Measurements from ENCODE around the gene LCORL.

Gene LCORL

GRCh38 chr4:17911608-17912007 lies 109.9 kb downstream of the LCORL start:
- H3K27ac ChIP-seq (replicated peaks; ENCODE audit: low read length), result no peak overlapping the region
- peaks cover 0 to 15% of the 10 kb centered on the region in 2 donors for H3K9me3 ChIP-seq (replicated peaks in 1 of 2; ENCODE audit: control insufficient read depth in 2 of 2, insufficient read depth in 1 of 2, low read depth in 1 of 2, low read length in 2 of 2)
- H3K79me1 ChIP-seq (ENCODE audit: low read depth, low read length), result peaks cover 5% of the 10 kb centered on the region
- peaks cover 7 to 71% of the 10 kb centered on the region in 2 donors for H3K36me3 ChIP-seq (replicated peaks in 1 of 2; ENCODE audit: control insufficient read depth in 2 of 2, insufficient read depth in 2 of 2, low read length in 2 of 2)
- no peak overlapping the region for H3K14ac ChIP-seq (ENCODE audit: low read length)
- H4K91ac ChIP-seq (ENCODE audit: low read depth, low read length, poor library complexity), result no peak overlapping the region
- H3K27me3 ChIP-seq (ENCODE audit: control insufficient read depth in 3 of 3, insufficient read depth in 3 of 3, low read depth in 1 of 3, low read length in 3 of 3), result no peaks in the 10 kb centered on the region
- no peak overlapping the region for H2AFZ ChIP-seq (ENCODE audit: low read length)
- no peak overlapping the region for H4K8ac ChIP-seq (ENCODE audit: low read depth, low read length)
- H2AK5ac ChIP-seq (ENCODE audit: low read depth, low read length), result no peak overlapping the region
- no peak overlapping the region for H2BK5ac ChIP-seq (ENCODE audit: low read length)
- H3K18ac ChIP-seq (ENCODE audit: low read length), result no peak overlapping the region
- no peaks in the 10 kb centered on the region for H3K4me1 ChIP-seq (ENCODE audit: control insufficient read depth in 2 of 2, insufficient read depth in 1 of 2, low read depth in 1 of 2, low read length in 2 of 2)
- H3K23ac ChIP-seq (ENCODE audit: low read depth, low read length, poor library complexity), result no peak overlapping the region
- H2BK120ac ChIP-seq (ENCODE audit: low read depth, low read length), result no peak overlapping the region
- no peak overlapping the region for H3K4ac ChIP-seq (ENCODE audit: low read length)
- no peak for DNase-seq (ENCODE audit: low spot score)
- H3K9ac ChIP-seq (ENCODE audit: low read depth, low read length, poor library complexity), result no peak overlapping the region
- H3K4me3 ChIP-seq (ENCODE audit: low read length in 2 of 2), result no peak overlapping the region
- no CpG with 5 or more reads among the region's 11 CpGs for WGBS, 2 donors (ENCODE audit: extremely low coverage in 2 of 2, insufficient read length in 2 of 2, insufficient replicate concordance in 1 of 2)
- no peak overlapping the region for H2BK12ac ChIP-seq (ENCODE audit: low read length)
- H2BK15ac ChIP-seq (ENCODE audit: low read length), result no peak overlapping the region
- no peak overlapping the region for H3K4me2 ChIP-seq (ENCODE audit: insufficient read depth, low read length, poor library complexity, severe bottlenecking)

GRCh38 chr4:17898553-17899055 lies 123.0 kb downstream of the LCORL start:
- no peak overlapping the region for H3K14ac ChIP-seq (ENCODE audit: low read length)
- no peak overlapping the region for H3K23ac ChIP-seq (ENCODE audit: low read depth, low read length, poor library complexity)
- H3K4me2 ChIP-seq (ENCODE audit: insufficient read depth, low read length, poor library complexity, severe bottlenecking), result no peak overlapping the region
- H2BK12ac ChIP-seq (ENCODE audit: low read length), result no peak overlapping the region
- no peaks in the 10 kb centered on the region for H3K9me3 ChIP-seq (replicated peaks in 1 of 2; ENCODE audit: control insufficient read depth in 2 of 2, insufficient read depth in 1 of 2, low read depth in 1 of 2, low read length in 2 of 2)
- no peak overlapping the region for H4K91ac ChIP-seq (ENCODE audit: low read depth, low read length, poor library complexity)
- DNase-seq (ENCODE audit: low spot score), result no peak
- no peak overlapping the region for H3K4ac ChIP-seq (ENCODE audit: low read length)
- peaks cover 2 to 69% of the 10 kb centered on the region in 2 donors for H3K36me3 ChIP-seq (replicated peaks in 1 of 2; ENCODE audit: control insufficient read depth in 2 of 2, insufficient read depth in 2 of 2, low read length in 2 of 2)
- no peak overlapping the region for H2AFZ ChIP-seq (ENCODE audit: low read length)
- no peak overlapping the region for H3K27ac ChIP-seq (replicated peaks; ENCODE audit: low read length)
- H2BK15ac ChIP-seq (ENCODE audit: low read length), result no peak overlapping the region
- no peak overlapping the region for H4K8ac ChIP-seq (ENCODE audit: low read depth, low read length)
- H3K27me3 ChIP-seq (ENCODE audit: control insufficient read depth in 3 of 3, insufficient read depth in 3 of 3, low read depth in 1 of 3, low read length in 3 of 3), result no peaks in the 10 kb centered on the region
- no peaks in the 10 kb centered on the region for H3K4me1 ChIP-seq (ENCODE audit: control insufficient read depth in 2 of 2, insufficient read depth in 1 of 2, low read depth in 1 of 2, low read length in 2 of 2)
- no peak overlapping the region for H2BK5ac ChIP-seq (ENCODE audit: low read length)
- no peak overlapping the region for H2AK5ac ChIP-seq (ENCODE audit: low read depth, low read length)
- H3K9ac ChIP-seq (ENCODE audit: low read depth, low read length, poor library complexity), result no peak overlapping the region
- H3K18ac ChIP-seq (ENCODE audit: low read length), result no peak overlapping the region
- no peaks in the 10 kb centered on the region for H3K79me1 ChIP-seq (ENCODE audit: low read depth, low read length)
- WGBS, 2 donors (ENCODE audit: extremely low coverage in 2 of 2, insufficient read length in 2 of 2, insufficient replicate concordance in 1 of 2), result no CpG with 5 or more reads among the region's 2 CpGs
- H2BK120ac ChIP-seq (ENCODE audit: low read depth, low read length), result no peak overlapping the region
- H3K4me3 ChIP-seq (ENCODE audit: low read length in 2 of 2), result no peak overlapping the region

- no CpG with 5 or more reads among the region's 3 CpGs for WGBS, 2 donors (ENCODE audit: extremely low coverage in 2 of 2, insufficient read length in 2 of 2, insufficient replicate concordance in 1 of 2)
- H2BK12ac ChIP-seq (ENCODE audit: low read length), result no peak overlapping the region
- no peak overlapping the region for H4K91ac ChIP-seq (ENCODE audit: low read depth, low read length, poor library complexity)
- no peak for DNase-seq (ENCODE audit: low spot score)
- no peaks in the 10 kb centered on the region for H3K4me1 ChIP-seq (ENCODE audit: control insufficient read depth in 2 of 2, insufficient read depth in 1 of 2, low read depth in 1 of 2, low read length in 2 of 2)
- no peak overlapping the region for H2BK5ac ChIP-seq (ENCODE audit: low read length)
- no peak overlapping the region for H3K4me3 ChIP-seq (ENCODE audit: low read length in 2 of 2)
- H3K36me3 ChIP-seq (replicated peaks in 1 of 2; ENCODE audit: control insufficient read depth in 2 of 2, insufficient read depth in 2 of 2, low read length in 2 of 2), result peaks cover 2 to 63% of the 10 kb centered on the region in 2 donors
- H2AFZ ChIP-seq (ENCODE audit: low read length), result no peak overlapping the region
- H3K79me1 ChIP-seq (ENCODE audit: low read depth, low read length), result no peaks in the 10 kb centered on the region
- no peak overlapping the region for H3K4me2 ChIP-seq (ENCODE audit: insufficient read depth, low read length, poor library complexity, severe bottlenecking)
- H3K27me3 ChIP-seq (ENCODE audit: control insufficient read depth in 3 of 3, insufficient read depth in 3 of 3, low read depth in 1 of 3, low read length in 3 of 3), result no peaks in the 10 kb centered on the region
- H3K9me3 ChIP-seq (replicated peaks in 1 of 2; ENCODE audit: control insufficient read depth in 2 of 2, insufficient read depth in 1 of 2, low read depth in 1 of 2, low read length in 2 of 2), result no peaks in the 10 kb centered on the region
- no peak overlapping the region for H3K27ac ChIP-seq (replicated peaks; ENCODE audit: low read length)
- H3K9ac ChIP-seq (ENCODE audit: low read depth, low read length, poor library complexity), result no peak overlapping the region
- H4K8ac ChIP-seq (ENCODE audit: low read depth, low read length), result no peak overlapping the region
- no peak overlapping the region for H3K4ac ChIP-seq (ENCODE audit: low read length)
- no peak overlapping the region for H3K18ac ChIP-seq (ENCODE audit: low read length)
- H2BK120ac ChIP-seq (ENCODE audit: low read depth, low read length), result no peak overlapping the region
- H3K14ac ChIP-seq (ENCODE audit: low read length), result no peak overlapping the region
- no peak overlapping the region for H3K23ac ChIP-seq (ENCODE audit: low read depth, low read length, poor library complexity)
- no peak overlapping the region for H2BK15ac ChIP-seq (ENCODE audit: low read length)
- H2AK5ac ChIP-seq (ENCODE audit: low read depth, low read length), result no peak overlapping the region
Observed at GRCh38 chr4:17895481-17895880, 126.1 kb downstream of the LCORL start.

- no peak overlapping the region for H2BK15ac ChIP-seq (ENCODE audit: low read length)
- peaks cover 2 to 57% of the 10 kb centered on the region in 2 donors for H3K36me3 ChIP-seq (replicated peaks in 1 of 2; ENCODE audit: control insufficient read depth in 2 of 2, insufficient read depth in 2 of 2, low read length in 2 of 2)
- H3K27ac ChIP-seq (replicated peaks; ENCODE audit: low read length), result no peak overlapping the region
- H2AFZ ChIP-seq (ENCODE audit: low read length), result no peak overlapping the region
- WGBS, 2 donors (ENCODE audit: extremely low coverage in 2 of 2, insufficient read length in 2 of 2, insufficient replicate concordance in 1 of 2), result no CpG with 5 or more reads among the region's 3 CpGs
- peaks cover 0 to 2% of the 10 kb centered on the region in 2 donors for H3K4me1 ChIP-seq (ENCODE audit: control insufficient read depth in 2 of 2, insufficient read depth in 1 of 2, low read depth in 1 of 2, low read length in 2 of 2)
- no peak overlapping the region for H3K18ac ChIP-seq (ENCODE audit: low read length)
- H2AK5ac ChIP-seq (ENCODE audit: low read depth, low read length), result no peak overlapping the region
- H3K4me2 ChIP-seq (ENCODE audit: insufficient read depth, low read length, poor library complexity, severe bottlenecking), result no peak overlapping the region
- no peak overlapping the region for H4K8ac ChIP-seq (ENCODE audit: low read depth, low read length)
- H3K4ac ChIP-seq (ENCODE audit: low read length), result no peak overlapping the region
- H2BK5ac ChIP-seq (ENCODE audit: low read length), result no peak overlapping the region
- no peak overlapping the region for H3K14ac ChIP-seq (ENCODE audit: low read length)
- no peak overlapping the region for H4K91ac ChIP-seq (ENCODE audit: low read depth, low read length, poor library complexity)
- no peak overlapping the region for H2BK120ac ChIP-seq (ENCODE audit: low read depth, low read length)
- no peaks in the 10 kb centered on the region for H3K79me1 ChIP-seq (ENCODE audit: low read depth, low read length)
- H2BK12ac ChIP-seq (ENCODE audit: low read length), result no peak overlapping the region
- no peak overlapping the region for H3K4me3 ChIP-seq (ENCODE audit: low read length in 2 of 2)
- DNase-seq (ENCODE audit: low spot score), result no peak
- no peak overlapping the region for H3K9ac ChIP-seq (ENCODE audit: low read depth, low read length, poor library complexity)
- no peak overlapping the region for H3K23ac ChIP-seq (ENCODE audit: low read depth, low read length, poor library complexity)
- H3K9me3 ChIP-seq (replicated peaks in 1 of 2; ENCODE audit: control insufficient read depth in 2 of 2, insufficient read depth in 1 of 2, low read depth in 1 of 2, low read length in 2 of 2), result no peaks in the 10 kb centered on the region
- no peaks in the 10 kb centered on the region for H3K27me3 ChIP-seq (ENCODE audit: control insufficient read depth in 3 of 3, insufficient read depth in 3 of 3, low read depth in 1 of 3, low read length in 3 of 3)
Observed at GRCh38 chr4:17894421-17894820, 127.1 kb downstream of the LCORL start.
